Stimulated activated CD8-positive, alpha-beta memory T cell treated with anti-CD3 and anti-CD28 coated beads, Interleukin-15, amount 100 ng/mL, for 48 hours (primary cell): Measurements from ENCODE around the gene VLDLR.

Experiments used
- DNase-seq, 2 donors: peaks; one replicate each; pipeline ENCODE4 v3.0.0-alpha.2; 2020; ENCODE audit warnings: low read depth in 2 of 2

The VLDLR gene

GRCh38 chr9:2620919-2621721 is 467 bp upstream of the VLDLR start:
- DNase-seq: peak; percentile 33 to 62

DNA sequence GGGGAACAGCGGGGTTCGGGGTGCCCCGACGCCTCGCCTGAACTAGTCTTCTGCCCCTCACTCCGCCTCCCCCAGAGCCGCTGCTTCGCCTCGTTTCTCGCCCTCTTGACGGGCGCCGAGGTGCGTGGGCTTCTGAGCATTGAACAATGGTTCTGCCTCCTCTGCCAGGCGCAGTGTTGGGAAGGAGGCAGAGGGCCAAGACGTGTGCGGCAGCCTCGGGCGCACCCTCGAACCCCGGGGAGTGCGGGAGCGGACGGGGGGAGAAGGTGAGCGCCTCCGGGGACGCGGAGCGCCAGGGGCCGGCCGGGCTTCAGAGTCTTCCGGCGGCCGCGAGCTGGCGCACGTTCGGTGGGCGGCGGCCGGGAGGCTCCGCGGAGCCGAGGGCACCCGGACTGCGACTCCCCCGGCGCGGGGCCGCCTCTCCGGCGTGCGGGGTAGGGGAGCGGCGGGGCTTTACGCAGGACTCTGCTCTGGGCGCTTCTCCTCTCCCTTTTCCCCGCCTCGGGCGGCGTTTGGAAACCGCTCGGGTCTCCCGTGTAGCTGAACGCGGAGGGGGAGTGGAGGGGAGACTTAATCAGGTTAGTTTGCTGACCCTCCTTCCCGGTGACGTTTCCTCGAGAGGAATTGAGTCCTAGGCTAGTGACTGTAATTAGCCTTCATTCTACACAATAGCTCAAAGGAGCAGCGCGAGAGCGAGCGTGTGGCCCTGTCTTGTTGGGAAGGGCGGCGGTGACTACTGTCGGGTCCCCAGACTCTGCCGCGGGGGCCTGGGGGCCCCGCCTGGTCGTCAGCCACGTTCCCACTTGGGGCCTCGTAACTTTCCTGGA is 1.1 kb downstream of the VLDLR start:
- DNase-seq: no peak

DNA sequence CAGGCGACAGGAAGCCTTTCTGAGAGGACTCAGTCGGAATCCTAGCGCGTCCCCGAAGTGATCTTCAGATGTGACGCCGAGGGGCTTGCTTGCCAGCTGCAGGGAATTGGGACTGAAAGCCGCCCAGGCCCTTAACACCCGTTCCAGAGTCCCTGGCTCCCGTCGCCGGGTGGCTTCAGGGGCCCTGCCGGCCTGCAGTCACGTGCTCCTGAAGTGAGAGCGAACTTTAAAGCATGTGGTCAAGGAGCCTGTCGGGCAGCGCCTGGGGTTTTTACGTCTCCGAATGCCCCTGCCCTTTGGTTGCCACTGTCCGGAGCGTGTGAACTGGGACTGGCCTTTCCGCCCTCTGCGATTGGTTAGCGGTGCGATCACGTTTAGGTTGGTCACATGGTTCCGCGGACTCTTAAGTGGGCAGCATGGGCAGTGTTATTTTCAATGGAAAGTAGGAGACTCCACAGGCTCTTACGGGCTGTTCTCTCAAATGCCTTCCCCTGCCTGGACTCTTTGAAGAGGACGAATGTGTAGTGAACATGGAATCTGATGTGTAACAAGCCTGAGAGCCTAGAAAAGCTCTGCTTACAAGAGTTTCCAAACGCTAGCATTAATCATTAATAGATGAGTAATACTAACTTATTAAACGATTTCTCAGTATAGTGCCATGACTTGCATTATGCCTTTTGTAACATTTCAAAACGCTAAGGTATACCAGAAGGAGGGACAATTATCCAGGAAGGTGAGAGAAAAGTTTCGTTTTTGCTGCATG is 1.9 kb downstream of the VLDLR start:
- no peak for DNase-seq

GRCh38 chr9:2624051-2624682 is 2.6 kb downstream of the VLDLR start:
- DNase-seq: no peak

DNA sequence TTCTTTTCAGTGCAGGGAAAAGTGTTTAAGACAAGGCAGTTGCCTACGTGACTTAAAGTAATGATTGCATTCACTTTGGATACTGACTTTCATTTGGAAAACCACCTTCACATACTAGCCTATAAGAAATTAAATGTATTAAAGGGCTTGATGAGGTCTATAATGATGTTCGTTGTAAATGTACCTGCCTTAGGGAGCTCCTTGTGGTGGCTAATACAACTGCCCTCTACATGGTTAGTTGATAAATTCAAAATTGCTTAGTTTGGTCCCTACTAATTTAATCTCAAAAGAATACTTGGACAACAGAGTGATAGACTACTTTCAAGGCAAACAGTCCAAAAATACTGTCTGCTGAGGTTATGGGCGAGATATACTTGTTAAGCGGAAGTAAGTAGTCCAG is 3.8 kb downstream of the VLDLR start:
- no peak for DNase-seq

- DNase-seq: no peak
Observed at GRCh38 chr9:2628919-2629318, 7.3 kb downstream of the VLDLR start.

GRCh38 chr9:2630158-2630557 is 8.6 kb downstream of the VLDLR start:
- no peak for DNase-seq

DNA sequence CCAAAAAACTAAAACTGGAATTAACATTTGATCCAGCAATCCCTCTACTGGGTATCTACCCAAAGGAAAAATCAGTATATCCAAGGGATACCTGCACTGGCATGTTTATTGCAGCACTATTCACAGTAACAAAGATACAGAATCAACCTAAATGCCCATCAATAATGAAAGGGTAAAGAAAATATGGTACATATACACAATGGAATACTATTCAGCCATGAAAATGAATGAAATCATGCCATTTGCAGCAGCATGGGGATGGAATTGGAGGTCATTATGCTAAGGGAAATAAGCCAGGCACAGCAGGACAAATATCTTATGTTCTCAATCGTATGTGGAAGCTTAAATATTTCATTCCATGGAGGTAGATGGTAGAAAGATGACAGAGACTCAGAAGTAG is 9.7 kb downstream of the VLDLR start:
- no peak for DNase-seq

DNA sequence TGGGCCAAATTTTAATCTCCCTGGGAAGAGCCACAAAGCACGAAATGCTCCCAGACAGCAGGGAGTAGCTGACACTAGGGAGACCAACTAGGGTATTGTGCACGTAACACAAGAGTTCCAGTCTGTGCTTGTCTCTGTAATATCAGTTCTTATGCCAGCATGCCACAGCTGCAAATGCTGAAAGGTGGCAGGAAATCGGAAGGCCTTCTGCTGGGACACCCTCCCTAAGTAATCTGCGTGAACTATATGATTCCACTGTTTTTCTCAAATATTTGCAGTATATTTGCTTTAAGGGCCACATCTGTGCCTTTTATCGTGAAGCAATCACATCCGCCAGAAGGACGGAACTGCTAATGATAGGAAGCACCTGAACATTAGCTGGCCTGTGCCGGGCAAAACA is 12.6 kb downstream of the VLDLR start:
- DNase-seq: no peak

GRCh38 chr9:2634818-2635217 is 13.2 kb downstream of the VLDLR start:
- no peak for DNase-seq

DNA sequence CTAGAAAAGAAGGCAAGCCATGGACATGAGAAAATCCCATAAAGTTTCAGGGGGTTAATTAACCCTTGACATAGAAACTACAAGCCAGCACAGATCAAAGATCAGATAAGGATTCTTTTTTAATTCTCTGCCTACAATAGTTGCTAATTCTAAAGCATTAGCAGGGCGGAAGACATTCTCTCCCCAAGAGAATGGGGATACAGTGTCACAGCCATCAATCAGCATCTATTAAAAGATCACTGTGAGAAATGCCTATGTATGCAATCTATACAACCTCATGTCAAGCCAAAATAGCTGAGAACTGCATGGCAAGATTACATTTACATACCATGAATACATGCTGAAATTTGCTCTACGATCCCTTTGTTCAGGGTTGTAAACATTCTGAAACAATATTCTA is 14.3 kb downstream of the VLDLR start:
- no peak for DNase-seq

DNA sequence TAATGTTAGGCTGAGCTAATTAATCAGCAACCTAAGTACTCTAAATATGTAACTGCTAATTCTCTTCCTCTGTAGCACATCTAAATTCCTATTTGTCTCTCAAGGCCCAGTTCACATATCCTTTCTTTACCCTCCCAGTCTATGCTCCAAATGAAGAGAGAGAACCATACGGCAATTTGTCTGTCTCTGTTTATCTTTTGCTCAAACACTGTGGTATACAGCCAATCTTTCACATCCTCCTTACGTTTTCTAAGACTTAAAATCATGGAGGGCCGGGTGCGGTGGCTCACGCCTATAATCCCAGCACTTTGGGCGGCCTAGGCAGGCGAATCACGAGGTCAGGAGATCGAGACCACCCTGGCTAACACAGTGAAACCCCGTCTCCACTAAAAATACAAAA is 15.8 kb downstream of the VLDLR start:
- no peak for DNase-seq

GRCh38 chr9:2638871-2639673 is 17.5 kb downstream of the VLDLR start:
- DNase-seq: no peak

DNA sequence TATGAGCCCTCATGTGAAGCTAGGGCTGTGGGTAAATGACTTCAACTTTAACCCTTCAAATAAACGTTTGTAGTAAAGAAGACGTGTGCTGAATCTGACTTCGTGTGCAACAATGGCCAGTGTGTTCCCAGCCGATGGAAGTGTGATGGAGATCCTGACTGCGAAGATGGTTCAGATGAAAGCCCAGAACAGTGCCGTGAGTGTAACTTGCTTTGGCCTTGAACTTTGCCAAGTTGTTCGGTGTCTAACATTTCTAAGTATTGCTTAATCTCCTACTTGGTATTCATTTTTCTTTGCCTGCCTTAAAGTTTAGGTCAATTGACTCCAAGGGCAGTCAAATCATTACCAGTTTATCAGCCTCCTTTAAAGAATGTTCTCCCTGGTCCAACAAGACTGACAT is 18.2 kb downstream of the VLDLR start:
- DNase-seq: no peak

DNA sequence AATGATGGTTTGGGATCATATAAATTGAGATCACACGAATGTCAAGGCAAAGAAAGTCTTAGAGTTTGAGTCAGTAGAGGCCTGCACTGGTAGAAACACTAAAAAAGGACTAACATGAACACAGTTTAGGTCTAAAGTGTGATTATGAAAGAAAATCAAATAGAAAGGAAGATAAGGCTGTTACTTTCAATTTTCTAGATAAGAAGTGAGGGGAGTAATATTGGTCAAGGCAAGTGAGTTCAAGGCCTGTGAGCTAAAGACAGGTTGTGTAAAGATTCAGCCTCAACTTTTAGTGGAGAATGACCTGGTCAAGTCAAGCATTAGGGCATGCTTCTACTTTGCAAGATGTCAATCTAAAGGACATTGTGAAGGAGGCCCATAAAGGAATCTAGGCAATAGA is 19.0 kb downstream of the VLDLR start:
- DNase-seq: no peak

DNA sequence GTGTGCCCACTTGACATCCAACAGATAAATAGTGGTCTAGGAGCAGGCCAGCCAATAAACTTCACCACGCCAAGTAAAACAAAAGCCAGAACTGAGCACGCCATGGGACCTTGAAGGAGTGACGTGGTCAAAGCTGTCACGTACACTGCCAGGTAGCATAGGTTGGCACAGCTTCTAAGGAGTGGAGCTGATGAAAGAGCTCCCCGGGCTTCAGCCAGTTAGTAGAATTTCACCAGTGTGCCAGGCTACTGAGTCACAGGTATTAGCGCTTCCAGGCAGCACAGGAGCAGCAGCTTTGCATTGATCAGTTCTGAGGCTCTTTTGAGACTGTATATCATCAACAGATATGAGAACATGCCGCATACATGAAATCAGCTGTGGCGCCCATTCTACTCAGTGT is 19.4 kb downstream of the VLDLR start:
- DNase-seq: no peak

- DNase-seq: no peak
Observed at GRCh38 chr9:2642068-2642467, 20.5 kb downstream of the VLDLR start.

DNA sequence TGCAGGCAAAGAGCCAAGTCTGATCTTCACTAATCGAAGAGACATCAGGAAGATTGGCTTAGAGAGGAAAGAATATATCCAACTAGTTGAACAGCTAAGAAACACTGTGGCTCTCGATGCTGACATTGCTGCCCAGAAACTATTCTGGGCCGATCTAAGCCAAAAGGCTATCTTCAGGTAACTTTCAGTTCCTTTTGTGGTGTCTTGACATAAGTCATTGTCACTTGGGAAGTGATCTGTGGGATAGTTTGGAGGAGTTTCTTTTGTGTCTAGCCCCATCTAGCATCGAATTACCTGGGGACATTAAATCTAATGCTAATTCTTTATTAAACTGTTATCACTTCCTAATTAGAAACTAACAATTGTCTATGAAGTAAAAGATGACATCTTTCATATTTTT is 24.0 kb downstream of the VLDLR start:
- DNase-seq: no peak

DNA sequence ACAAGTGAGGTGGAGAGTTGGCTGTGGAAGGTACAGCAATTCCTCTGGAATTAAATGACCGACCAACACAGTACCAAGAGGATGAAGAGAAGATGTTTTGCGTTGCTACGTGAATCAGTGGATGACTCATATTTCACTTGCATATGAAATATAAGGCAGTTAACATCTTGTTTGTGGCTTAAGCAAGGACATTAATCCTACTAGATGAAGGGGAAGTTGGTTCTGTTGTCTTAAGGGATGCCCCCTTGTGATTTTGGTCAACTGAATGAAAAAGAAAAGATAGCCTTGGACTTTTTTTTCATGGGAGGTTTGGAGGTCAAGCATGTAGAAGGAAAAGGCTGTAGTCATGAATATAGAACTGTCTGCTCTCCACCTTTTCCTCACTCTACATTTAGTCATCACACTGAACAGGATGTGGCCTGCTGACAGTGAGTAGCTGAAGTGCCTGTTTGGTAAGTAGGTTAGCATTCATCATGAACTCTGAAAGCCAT is 33.9 kb downstream of the VLDLR start:
- DNase-seq: peak; percentile 12 to 23

DNA sequence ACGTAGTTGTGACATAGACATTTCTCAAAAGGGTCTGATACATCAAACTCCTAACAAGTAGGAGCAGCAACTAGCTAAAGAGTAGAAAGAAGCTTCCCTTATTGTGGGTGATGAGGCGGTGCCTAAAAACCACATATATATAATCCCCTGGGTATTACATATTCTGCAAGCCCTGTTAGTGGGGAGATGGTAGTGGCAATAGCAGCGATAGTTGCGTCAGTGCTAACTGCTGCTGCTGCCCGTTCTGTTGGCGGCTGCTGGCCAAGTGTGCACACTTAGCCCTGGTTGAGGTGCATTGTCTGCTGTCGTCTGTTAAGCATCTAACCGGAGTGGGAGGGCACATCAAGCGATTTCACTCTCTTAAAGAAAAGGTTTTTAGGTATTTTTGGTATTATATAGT is 35.8 kb downstream of the VLDLR start:
- DNase-seq: peak in 1 of 2 donors; percentile 27

GRCh38 chr9:2662496-2662895 is 40.9 kb downstream of the VLDLR start:
- no peak for DNase-seq
